ENCODE data around the gene CUTA.

DNA sequence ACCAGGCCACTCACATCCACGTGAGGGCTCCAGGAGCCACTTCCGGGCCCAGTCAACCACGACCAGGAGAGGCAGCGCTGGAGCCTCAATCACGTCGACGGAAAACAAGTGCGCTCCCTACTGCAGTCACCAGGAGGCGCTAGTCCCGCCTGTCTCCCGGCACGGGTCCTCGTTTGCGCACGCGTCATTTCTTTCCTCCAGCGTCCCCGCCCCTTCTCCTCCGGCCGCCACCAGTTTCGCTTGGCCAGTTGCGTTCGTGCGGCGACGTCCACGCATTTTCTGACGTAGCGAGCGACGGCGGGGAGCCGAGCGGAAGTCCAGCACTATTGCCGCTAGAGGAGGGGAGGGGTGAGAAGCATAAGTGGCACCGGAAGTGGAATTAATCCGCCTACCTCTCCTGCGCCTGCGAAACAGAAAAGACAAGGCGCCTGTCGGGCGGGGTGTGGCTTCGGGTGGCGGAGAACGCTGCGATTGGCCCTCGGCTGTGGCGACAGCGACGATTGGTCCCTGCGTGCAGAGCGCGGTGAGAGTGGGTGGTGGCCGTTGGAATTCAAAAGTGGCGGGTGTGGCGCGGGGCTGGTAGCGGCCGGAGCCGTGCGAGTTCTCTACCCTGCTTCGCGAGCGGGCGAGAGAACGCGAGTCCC is 26.5 kb downstream of the CUTA start, which contains the start of gene KIFC1:
- TF ChIP-seq, protein P1, sequence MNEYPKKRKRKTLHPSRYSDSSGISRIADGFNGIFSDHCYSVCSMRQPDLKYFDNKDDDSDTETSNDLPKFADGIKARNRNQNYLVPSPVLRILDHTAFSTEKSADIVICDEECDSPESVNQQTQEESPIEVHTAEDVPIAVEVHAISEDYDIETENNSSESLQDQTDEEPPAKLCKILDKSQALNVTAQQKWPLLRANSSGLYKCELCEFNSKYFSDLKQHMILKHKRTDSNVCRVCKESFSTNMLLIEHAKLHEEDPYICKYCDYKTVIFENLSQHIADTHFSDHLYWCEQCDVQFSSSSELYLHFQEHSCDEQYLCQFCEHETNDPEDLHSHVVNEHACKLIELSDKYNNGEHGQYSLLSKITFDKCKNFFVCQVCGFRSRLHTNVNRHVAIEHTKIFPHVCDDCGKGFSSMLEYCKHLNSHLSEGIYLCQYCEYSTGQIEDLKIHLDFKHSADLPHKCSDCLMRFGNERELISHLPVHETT (tag by site-specific recombination; IDR thresholded peaks at IDR 0.05), result no peak; the same call in 1 of the 2 replicates
- TF ChIP-seq, protein P2, sequence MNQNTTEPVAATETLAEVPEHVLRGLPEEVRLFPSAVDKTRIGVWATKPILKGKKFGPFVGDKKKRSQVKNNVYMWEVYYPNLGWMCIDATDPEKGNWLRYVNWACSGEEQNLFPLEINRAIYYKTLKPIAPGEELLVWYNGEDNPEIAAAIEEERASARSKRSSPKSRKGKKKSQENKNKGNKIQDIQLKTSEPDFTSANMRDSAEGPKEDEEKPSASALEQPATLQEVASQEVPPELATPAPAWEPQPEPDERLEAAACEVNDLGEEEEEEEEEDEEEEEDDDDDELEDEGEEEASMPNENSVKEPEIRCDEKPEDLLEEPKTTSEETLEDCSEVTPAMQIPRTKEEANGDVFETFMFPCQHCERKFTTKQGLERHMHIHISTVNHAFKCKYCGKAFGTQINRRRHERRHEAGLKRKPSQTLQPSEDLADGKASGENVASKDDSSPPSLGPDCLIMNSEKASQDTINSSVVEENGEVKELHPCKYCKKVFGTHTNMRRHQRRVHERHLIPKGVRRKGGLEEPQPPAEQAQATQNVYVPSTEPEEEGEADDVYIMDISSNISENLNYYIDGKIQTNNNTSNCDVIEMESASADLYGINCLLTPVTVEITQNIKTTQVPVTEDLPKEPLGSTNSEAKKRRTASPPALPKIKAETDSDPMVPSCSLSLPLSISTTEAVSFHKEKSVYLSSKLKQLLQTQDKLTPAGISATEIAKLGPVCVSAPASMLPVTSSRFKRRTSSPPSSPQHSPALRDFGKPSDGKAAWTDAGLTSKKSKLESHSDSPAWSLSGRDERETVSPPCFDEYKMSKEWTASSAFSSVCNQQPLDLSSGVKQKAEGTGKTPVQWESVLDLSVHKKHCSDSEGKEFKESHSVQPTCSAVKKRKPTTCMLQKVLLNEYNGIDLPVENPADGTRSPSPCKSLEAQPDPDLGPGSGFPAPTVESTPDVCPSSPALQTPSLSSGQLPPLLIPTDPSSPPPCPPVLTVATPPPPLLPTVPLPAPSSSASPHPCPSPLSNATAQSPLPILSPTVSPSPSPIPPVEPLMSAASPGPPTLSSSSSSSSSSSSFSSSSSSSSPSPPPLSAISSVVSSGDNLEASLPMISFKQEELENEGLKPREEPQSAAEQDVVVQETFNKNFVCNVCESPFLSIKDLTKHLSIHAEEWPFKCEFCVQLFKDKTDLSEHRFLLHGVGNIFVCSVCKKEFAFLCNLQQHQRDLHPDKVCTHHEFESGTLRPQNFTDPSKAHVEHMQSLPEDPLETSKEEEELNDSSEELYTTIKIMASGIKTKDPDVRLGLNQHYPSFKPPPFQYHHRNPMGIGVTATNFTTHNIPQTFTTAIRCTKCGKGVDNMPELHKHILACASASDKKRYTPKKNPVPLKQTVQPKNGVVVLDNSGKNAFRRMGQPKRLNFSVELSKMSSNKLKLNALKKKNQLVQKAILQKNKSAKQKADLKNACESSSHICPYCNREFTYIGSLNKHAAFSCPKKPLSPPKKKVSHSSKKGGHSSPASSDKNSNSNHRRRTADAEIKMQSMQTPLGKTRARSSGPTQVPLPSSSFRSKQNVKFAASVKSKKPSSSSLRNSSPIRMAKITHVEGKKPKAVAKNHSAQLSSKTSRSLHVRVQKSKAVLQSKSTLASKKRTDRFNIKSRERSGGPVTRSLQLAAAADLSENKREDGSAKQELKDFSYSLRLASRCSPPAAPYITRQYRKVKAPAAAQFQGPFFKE (tag by site-specific recombination; IDR thresholded peaks at IDR 0.05; ENCODE audit: borderline replicate concordance), result no peak
- TF ChIP-seq ZNF114 (tag by site-specific recombination; IDR thresholded peaks at IDR 0.05), result no peak
- peak; percentile 38 for TF ChIP-seq FEZF1 (tag by site-specific recombination; IDR thresholded peaks at IDR 0.05)
- TF ChIP-seq ZBTB21 (tag by site-specific recombination; IDR thresholded peaks at IDR 0.05), result peak; percentile 98

Measured in HEK293 (cell line).